ENCODE measurements around the gene GIPC3.
"Not testable (repeated sequence)": the region's sequence is repeated elsewhere in the genome, so short reads cannot be mapped to it uniquely, and the experiment has no call there.

The GIPC3 gene

DNA sequence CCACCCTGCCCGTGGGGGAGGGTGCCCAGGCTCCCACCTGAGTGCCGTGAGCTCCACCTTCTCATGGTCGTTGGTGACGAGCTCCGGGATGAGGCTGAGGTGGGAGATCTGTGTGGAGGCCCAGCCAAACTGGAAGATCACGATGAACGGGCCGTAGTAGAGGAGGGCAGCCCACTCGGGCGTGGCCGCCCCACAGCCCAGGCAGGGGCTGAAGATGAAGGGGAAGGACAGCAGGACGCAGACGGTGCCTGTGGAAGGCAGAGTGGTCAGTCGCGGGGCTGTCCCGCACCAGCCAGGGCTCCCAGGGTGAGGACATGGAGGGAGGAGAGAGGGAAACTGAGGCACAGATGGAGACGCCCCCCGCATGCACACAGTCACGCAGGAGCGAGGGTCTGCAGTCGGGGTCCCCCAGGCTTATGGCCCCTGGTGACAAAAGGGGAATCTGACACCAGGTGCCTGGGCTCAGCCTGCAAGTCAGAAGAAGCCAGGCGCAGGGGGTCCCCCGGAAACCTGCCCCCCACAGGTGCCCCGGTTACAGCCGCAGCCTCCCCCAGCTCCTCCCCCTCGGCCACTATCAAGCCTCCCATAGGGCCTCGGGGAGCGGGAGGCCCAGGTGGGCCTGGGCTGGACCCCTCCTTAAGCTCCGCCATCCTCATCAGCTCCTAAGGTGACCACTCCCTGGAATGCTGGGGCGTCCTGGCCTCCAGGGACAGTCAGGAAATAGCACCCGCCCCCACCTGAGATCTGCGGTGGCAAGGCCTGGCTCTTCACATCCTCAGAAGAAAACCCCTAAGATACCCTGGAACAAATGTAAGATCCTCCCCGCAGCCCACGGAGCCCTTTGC lies 34.1 kb upstream of the GIPC3 start:
- peak in 1 of 4 experiments; percentile 19 for DNase-seq

- peak in 1 of 4 experiments; percentile 17 for DNase-seq
These were observed 33.5 kb upstream of the GIPC3 start for GRCh38 chr19:3551792-3552095.

- DNase-seq = peak in 3 of 4 experiments; percentile 61 to 71 (median 64)
These were observed 30.8 kb upstream of the GIPC3 start for GRCh38 chr19:3554254-3555083.

DNA sequence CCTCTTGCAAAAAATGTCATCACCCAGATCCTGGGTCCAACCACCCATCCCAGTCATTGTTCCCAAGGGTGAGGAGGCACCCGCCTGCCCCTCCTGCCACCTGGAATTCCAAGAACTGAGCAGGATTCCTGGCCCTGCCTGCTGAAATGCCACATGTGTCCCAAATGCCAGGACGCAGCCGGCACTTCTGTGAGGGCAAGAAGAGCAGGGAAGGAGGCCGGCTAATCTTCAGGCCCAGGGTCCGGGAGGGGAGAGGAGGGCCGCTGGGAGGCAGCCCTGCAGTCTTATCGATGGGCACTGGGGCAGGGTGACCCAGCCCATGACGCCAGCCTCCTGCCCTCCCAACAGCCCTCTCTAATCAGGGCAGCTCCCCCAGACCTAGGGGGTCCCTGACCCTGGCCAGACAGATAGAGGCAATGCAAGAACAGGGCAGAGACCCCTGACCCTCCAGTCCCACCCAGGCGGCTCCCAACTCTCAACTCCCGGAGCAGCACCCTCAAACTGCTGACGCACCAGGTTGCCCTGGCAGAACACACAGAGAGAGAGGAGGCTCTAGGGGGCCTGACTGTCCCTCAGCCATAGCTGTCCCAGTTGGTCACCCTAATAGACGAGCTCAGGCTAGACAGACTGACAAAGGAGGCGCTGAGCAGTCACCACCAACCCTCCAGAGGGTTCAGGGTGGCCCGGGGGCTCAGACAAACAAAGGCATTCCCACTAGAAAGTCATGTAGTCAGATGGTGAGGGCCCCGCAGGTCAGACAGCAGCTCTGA lies 29.4 kb upstream of the GIPC3 start:
- DNase-seq = no peak

DNA sequence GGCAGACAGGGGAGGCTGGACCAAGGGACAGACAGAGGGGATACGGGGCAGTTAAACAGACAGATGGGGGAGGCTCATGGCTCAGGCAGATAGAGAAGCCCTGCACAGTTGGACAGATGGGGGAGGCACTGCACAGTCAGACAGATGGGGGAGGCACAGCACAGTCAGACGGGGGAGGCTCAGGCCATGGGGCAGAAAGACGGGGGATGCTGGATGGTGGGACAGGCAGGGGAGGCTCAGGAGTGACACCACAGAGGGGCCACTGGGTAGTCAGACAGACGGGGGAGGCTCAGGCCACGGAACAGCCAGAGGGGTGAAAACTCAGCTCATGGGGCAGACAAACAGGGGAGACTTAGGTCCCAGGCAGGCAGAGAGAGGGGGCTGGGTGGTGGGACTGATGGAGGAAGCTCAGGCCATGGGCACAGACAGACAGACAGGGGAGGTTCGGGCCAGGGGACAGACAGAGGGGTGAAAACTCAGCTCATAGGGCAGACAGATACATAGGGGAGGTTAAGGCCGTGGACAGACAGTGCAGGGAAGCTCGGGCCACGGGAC lies 28.8 kb upstream of the GIPC3 start:
- DNase-seq = peak in 1 of 4 experiments; percentile 44

GRCh38 chr19:3556978-3557460 lies 28.3 kb upstream of the GIPC3 start:
- peak in 3 of 4 experiments; percentile 41 to 59 (median 59) for DNase-seq

DNA sequence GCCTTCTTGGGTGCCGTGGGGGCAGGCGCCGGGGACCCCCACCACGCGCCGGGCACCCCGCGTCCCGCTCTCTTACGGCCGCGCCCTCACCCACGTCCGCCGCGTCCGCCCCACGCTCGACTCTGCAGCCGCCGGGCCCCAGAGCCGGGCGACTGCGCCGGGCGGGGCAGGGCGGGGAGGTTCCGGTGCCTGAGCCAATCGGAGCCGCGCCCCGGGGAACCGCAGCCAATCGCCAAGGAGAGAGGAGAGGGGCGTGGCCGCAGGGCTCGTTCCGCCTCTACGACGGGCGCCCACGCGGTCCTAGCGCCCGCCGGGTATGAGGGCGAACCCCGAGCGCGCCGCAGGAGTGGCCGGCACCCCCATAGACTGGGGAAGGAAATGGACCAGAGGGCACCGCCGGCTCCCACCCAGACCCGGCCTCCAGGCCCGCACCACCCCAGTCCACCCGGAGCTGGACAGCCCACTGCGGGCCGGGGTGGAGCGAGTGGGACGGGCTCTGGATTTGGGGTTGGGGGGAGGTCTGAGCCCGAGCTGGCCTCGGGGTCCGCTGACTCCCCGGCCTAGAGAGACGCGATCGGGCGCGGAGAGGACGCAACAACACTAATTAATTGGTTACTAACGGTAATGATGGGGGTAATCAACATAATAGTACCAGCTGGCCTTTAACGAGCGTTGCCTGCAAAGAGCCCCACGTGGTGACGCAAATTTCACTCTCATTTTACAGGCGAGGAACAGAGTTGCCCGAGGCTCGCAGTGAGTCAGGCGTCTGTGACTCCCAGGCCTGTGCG lies 27.6 kb upstream of the GIPC3 start, which contains the start of gene MFSD12:
MFSD12 (minus strand) TSS at position 126 of the 788 bp plus-strand sequence. CDS start 183 bp downstream, outside the sequence.
- DNase-seq = peak; percentile 98 to 100 (median 98)

DNA sequence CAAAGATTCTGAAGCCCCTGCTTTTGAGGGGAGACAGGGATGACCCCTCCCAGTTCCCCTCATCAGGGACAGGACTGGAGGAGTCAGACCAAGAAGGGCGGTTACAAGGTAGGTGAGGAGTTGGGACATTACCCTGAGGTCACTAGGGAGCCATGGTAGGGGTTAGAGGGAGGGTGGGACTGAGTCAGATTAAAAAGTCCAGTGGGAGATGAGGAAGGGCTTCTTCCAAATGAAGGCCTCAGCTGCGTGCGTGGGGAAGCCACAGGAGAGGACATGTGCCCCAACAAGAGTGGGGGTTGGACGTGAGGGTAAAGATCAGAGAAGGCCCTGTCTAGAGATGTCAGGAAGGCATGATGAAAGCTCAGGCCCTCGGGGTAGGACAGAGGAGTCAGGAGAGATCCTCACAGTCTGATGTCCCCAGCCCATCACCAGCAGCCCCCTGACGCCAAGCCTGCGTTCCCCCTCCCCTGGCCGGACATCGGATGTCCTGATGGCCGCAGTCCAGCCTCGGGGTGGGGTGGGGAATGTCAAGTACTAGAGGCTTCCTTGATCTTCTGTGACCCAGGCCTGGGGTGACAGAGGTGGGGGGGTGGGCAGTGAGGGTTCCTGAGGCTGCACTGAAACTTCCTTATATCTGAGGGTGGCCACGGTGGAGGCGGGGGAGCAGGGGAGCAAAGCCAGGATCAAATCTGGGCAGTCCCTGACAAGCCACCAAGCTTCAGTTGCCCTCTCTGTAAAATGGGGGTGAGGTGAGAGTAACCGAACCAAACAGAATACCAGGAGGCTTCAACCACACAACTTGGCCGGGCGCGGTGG lies 21.4 kb upstream of the GIPC3 start:
- DNase-seq = peak in 3 of 4 experiments; percentile 73 to 74 (median 74)

- no peak for DNase-seq
These were observed 20.1 kb upstream of the GIPC3 start for GRCh38 chr19:3565139-3565538.

GRCh38 chr19:3570042-3570441 lies 15.2 kb upstream of the GIPC3 start:
- DNase-seq = not testable (repeated sequence)

- DNase-seq = peak; percentile 47 to 70 (median 57)
These were observed 14.7 kb upstream of the GIPC3 start for GRCh38 chr19:3570606-3571011.

- DNase-seq = peak; percentile 100
These were observed 13.0 kb upstream of the GIPC3 start for GRCh38 chr19:3572132-3572854.

DNA sequence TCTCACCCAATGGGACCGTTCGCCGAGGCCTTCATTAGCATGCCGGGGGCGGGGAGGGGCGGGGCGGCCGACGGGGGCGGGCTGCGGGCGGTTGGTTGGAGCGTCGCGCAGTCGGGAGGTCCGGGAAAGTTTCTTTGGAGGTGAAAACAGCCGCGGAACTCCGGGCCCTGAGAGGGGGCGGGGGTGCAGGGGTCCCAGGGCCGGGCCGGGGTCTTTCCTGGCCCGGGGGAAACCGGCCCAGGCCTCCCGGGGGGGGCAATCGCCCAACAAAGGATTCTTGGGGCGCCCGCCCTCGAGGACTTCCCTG lies 12.5 kb upstream of the GIPC3 start, which contains the start of gene HMG20B:
HMG20B (plus strand) TSS at position 90 of the 307 bp plus-strand sequence. CDS start 366 bp downstream, outside the sequence.
- no peak for DNase-seq

- peak; percentile 40 to 70 (median 46) for DNase-seq
These were observed 12.0 kb upstream of the GIPC3 start for GRCh38 chr19:3573162-3573857.

DNA sequence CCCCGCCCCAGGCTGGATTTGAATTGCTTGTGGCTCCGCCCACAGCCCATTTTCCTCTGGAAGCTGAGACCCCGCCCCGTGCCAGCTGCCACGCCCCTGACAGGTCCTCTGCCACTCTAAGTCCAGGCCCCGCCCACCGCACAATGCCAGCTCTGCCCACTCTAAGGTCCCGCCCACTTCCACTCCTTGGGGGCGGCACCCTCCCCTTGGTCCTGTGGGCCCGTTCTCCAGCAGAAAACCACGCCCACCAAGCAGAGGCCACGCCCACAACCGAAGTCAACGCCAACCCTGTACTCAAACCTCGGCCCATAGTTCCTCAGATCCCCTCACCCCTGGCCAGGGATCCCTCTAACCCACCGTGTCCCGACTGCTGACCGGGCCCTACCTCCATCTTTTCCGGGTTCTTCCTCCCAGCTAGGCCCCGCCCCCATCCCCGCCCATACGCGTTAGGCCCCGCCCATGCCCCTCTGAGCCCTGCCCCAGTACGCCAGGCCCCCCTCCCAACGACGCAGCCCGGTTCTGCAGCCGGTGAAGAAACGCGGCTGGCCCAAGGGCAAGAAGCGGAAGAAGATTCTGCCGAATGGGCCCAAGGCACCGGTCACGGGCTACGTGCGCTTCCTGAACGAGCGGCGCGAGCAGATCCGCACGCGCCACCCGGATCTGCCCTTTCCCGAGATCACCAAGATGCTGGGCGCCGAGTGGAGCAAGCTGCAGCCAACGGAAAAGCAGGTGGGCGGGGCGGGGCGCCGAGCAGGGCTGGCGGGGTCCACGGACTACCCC lies 11.2 kb upstream of the GIPC3 start:
- peak; percentile 99 to 100 (median 100) for DNase-seq

DNA sequence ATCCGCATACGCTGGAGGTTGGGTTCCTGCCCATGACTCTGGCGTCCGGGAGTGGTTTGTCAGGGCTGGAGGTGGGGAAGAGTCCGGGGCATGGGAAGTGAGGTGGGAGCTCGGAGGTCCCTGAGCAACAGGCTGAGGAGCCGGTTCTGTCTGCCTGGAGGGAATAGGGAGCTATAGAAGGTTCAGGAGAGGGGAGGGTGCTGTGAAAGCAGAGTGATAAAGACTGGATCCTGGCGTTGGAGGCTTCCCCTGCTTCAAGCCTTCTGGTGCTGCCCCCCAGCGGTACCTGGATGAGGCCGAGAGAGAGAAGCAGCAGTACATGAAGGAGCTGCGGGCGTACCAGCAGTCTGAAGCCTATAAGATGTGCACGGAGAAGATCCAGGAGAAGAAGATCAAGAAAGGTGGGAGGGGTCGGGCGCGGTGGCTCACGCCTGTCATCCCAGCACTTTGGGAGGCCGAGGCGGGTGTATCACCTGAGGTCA lies 10.0 kb upstream of the GIPC3 start:
- DNase-seq = peak in 2 of 4 experiments; percentile 34 to 41

- DNase-seq = peak in 1 of 4 experiments; percentile 8
These were observed 9.2 kb upstream of the GIPC3 start for GRCh38 chr19:3575949-3576673.
